Endothelial cell of umbilical vein (primary cell): Measurements from ENCODE around the gene C1QTNF5. TPM values are rescaled to one million over a fixed set of nuclear protein-coding genes. Genes with fewer than 3 reads are reported as not detected.

Experiments
- BruUV-seq: library from RNA; stranded (reverse); fragments of 400-500 nt; replicated peaks from 2 replicates; lab custom pipeline; 2021; lab: Mats Ljungman, UMichigan
- CTCF ChIA-PET: fragments of 300-600, 350-600 bp; sonication (Branson Sonifier 250); formaldehyde crosslinking; loops from one replicate; lab custom pipeline; 2021; ENCODE audit warnings: antibody characterized with exemption, inconsistent platforms; lab: Charles Lee
- POLR2A ChIA-PET: fragments of 300-600, 350-600 bp; sonication (Branson Sonifier 250); formaldehyde crosslinking; loops from one replicate; lab custom pipeline; 2021; ENCODE audit warnings: antibody characterized with exemption, inconsistent platforms; lab: Charles Lee
- DNase-seq: peaks from one replicate; pipeline ENCODE4 v3.0.0-alpha.2; 2011; ENCODE audit warnings: low read depth, low spot score
- FAIRE-seq: peaks from 2 replicates; lab custom pipeline; 2011; peaks lifted over from hg19 to GRCh38; lab: Jason Lieb, UNC
- H2AFZ ChIP-seq: 2 replicates; pipeline ENCODE4 v1.6.0; 2012; ENCODE audit warnings: low read depth, low read length, control low read depth, inconsistent platforms
- H3K27ac ChIP-seq: 2 replicates; pipeline ENCODE4 v1.5.1; 2011; ENCODE audit warnings: low read depth, mild to moderate bottlenecking, control low read depth, low read length, moderate library complexity; ENCODE audit not compliant: insufficient read depth
- H3K27me3 ChIP-seq, 2 experiments: 2 replicates each; pipeline versions ENCODE4 v1.6.0 to v1.6.1; 2011; ENCODE audit warnings: low read length in 2 of 2, mixed read lengths in 1 of 2; ENCODE audit not compliant: control insufficient read depth in 2 of 2, insufficient read depth in 2 of 2
- H3K36me3 ChIP-seq, 2 experiments: 2 replicates in 1 of 2; 3 replicates in 1 of 2; pipeline ENCODE4 v1.5.1; 2011; ENCODE audit warnings: low read length in 2 of 2, mild to moderate bottlenecking in 1 of 2, moderate library complexity in 1 of 2; ENCODE audit not compliant: control insufficient read depth in 2 of 2, insufficient read depth in 2 of 2; ENCODE audit errors: extremely low read depth in 1 of 2
- H3K4me1 ChIP-seq: 3 replicates; pipeline ENCODE4 v1.5.1; 2011; ENCODE audit warnings: mild to moderate bottlenecking, low read length; ENCODE audit not compliant: control insufficient read depth, insufficient read depth; ENCODE audit errors: extremely low read depth
- H3K4me2 ChIP-seq: 2 replicates; pipeline ENCODE4 v1.6.1; 2011; ENCODE audit warnings: low read length, control low read depth, mixed read lengths; ENCODE audit not compliant: insufficient read depth
- H3K4me3 ChIP-seq, 3 experiments: fragments of 200-600 bp in 1 of 3; sonication (generic), shearing (Covaris generic) in 1 of 3; replicated peaks in 1 of 3; 2 replicates each; pipeline ENCODE4 v1.5.1; 2011 to 2016; ENCODE audit warnings: control low read depth in 3 of 3, low read length in 3 of 3, mild to moderate bottlenecking in 2 of 3, inconsistent platforms in 1 of 3, low read depth in 1 of 3, moderate library complexity in 1 of 3; ENCODE audit not compliant: insufficient read depth in 1 of 3
- H3K79me2 ChIP-seq: 2 replicates; pipeline ENCODE4 v1.6.0; 2012; ENCODE audit warnings: low read length, inconsistent platforms; ENCODE audit not compliant: control insufficient read depth, insufficient read depth
- H3K9ac ChIP-seq: replicated peaks from 2 replicates; pipeline ENCODE3; 2011; ENCODE audit warnings: low read length, control low read depth; ENCODE audit not compliant: insufficient read depth; ENCODE audit errors: extremely low read depth
- H3K9me1 ChIP-seq: replicated peaks from 3 replicates; pipeline ENCODE4 v1.6.0; 2011; ENCODE audit warnings: mild to moderate bottlenecking, low read length; ENCODE audit not compliant: control insufficient read depth, insufficient read depth; ENCODE audit errors: extremely low read depth
- H3K9me3 ChIP-seq: replicated peaks from 2 replicates; pipeline ENCODE4 v1.5.1; 2012; ENCODE audit warnings: low read length, inconsistent platforms; ENCODE audit not compliant: control insufficient read depth, insufficient read depth
- H4K20me1 ChIP-seq: replicated peaks from 2 replicates; pipeline ENCODE3; 2011; ENCODE audit warnings: mild to moderate bottlenecking, low read length; ENCODE audit not compliant: control insufficient read depth, insufficient read depth; ENCODE audit errors: extremely low read depth
- CTCF ChIP-seq, 2 donors: IDR thresholded peaks; 1 replicate in 1 of 2; 2 replicates in 1 of 2; pipeline ENCODE4 v1.5.1; 2011; ENCODE audit warnings: low read length in 2 of 2, mild to moderate bottlenecking in 2 of 2, moderate library complexity in 2 of 2, control low read depth in 1 of 2, inconsistent platforms in 1 of 2, low read depth in 1 of 2; ENCODE audit not compliant: insufficient read depth in 1 of 2; ENCODE audit errors: extremely low read depth in 1 of 2
- EZH2 ChIP-seq: IDR thresholded peaks from 2 replicates; pipeline ENCODE4 v1.6.1; 2012; ENCODE audit warnings: borderline replicate concordance, low read depth, mild to moderate bottlenecking, moderate library complexity, low read length, inconsistent platforms; ENCODE audit not compliant: severe bottlenecking
- FOS ChIP-seq: IDR thresholded peaks from 2 replicates; pipeline ENCODE4 v1.6.1; 2011; ENCODE audit warnings: mild to moderate bottlenecking, low read length, moderate library complexity, borderline replicate concordance; ENCODE audit not compliant: insufficient read depth
- GATA2 ChIP-seq: IDR thresholded peaks from 2 replicates; pipeline ENCODE4 v1.7.0; 2011; ENCODE audit warnings: low read depth, mild to moderate bottlenecking, moderate library complexity, mixed read lengths, low read length; ENCODE audit not compliant: insufficient read length, insufficient read depth
- JUN ChIP-seq: IDR thresholded peaks from 2 replicates; pipeline ENCODE4 v1.6.1; 2011; ENCODE audit warnings: borderline replicate concordance, low read depth; ENCODE audit not compliant: insufficient read length, insufficient read depth
- MAX ChIP-seq: IDR thresholded peaks from 2 replicates; pipeline ENCODE4 v1.6.1; 2011; ENCODE audit not compliant: insufficient read depth, insufficient read length
- MYC ChIP-seq: IDR thresholded peaks from one replicate; pipeline ENCODE4 v1.6.1; 2011; ENCODE audit warnings: mild to moderate bottlenecking, low read depth, low read length
- POLR2A ChIP-seq: IDR thresholded peaks from 2 replicates; pipeline ENCODE4 v1.6.1; 2012; ENCODE audit warnings: low read depth, mild to moderate bottlenecking, control low read depth, low read length
- POLR2AphosphoS5 ChIP-seq: IDR thresholded peaks from 2 replicates; pipeline ENCODE4 v1.6.1; 2012; ENCODE audit warnings: low read depth, mild to moderate bottlenecking, control low read depth, low read length, moderate library complexity; ENCODE audit not compliant: insufficient read depth
- dilution Hi-C: fragments of 300-500 bp; cut with MboI; formaldehyde crosslinking; loops from one replicate; pipeline ENCODE4 v1.15.0; 2019; ENCODE audit warnings: low sequenced_read_pairs; ENCODE audit not compliant: extremely low pct_ligation_motif_present
- intact Hi-C: fragments of 100-400 bp; cut with micrococcal nuclease; formaldehyde crosslinking; loops from one replicate; pipeline ENCODE4 v1.10.0; 2022
- polyA plus RNA-seq, 4 experiments: library from polyadenylated mRNA; depleted of rRNA in 3 of 4; stranded (reverse) in 3 of 4; unstranded in 1 of 4; fragments of >200 nt; gene quantifications; 2 replicates each; pipeline versions ENCODE4 v1.2.1 to v1.2.3, GENCODE V29; 2011 to 2012; ENCODE audit warnings: missing spikeins in 1 of 4
- total RNA-seq: library from RNA; stranded (reverse); gene quantifications from 2 replicates; pipeline ENCODE4 v1.2.3, GENCODE V29; 2021

The C1QTNF5 gene
- total and polyA plus RNA-seq, 2 donors (not counting 3 experiments of a cell fraction or from before 2014, with no cell fraction given): 126 to 201 TPM

DNA sequence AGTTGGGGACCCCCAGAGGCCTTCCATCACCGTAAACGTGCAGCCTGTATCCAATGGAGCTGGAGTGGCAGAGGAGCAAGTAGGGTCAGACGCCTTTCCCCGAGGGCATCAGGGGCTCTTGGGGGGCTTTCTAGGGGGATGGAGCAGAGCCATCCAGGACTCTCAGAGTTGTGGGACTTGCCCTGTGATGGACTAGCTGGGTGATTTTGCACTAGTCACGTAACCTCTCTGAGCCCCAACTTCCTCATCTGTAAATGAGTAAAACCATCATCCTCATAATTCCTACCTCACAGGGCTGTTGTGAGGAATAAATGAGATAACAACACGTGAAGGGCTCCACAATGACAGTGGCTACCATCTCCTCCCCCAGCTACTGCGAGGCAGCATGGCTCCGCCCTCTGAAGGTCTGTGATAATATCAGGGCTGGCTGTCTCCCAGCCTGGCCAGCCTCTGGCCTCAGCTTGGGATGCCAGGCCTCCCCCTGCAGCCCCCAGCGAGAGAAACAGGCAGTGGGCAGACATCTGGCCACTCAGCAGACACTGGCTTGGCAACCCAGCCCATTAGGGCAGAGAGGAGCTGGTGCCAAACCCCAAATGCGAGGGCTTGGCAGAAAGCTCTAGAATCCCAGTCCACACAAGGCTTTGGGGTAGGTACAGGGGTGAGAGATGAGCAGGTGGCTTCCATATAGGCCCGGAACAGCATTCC is 34.1 kb upstream of the C1QTNF5 start:
- H3K4me3 ChIP-seq: no peak overlapping the region
- H3K36me3 ChIP-seq: no peaks in the 10 kb centered on the region
- intact Hi-C loops: loop anchor here (1.0 to 5.0 kb wide), 3 partner anchors 18 to 167 kb away; partner anchors contain the start of genes C1QTNF5 and CBL
- H3K9ac ChIP-seq: no peak overlapping the region
- H4K20me1 ChIP-seq: no peaks in the 10 kb centered on the region
- dilution Hi-C loops: no loop called here
- ChIA-PET POLR2A (no interaction called here), CTCF (interaction anchor here (0.7 to 11.7 kb wide), 17 partner anchors 10 to 734 kb away, joined by 3 to 154 read pairs (median 5); partner anchors contain the start of genes C1QTNF5 and CBL)
- H3K4me1 ChIP-seq: no peaks in the 10 kb centered on the region
- no peak overlapping the region for H3K4me2 ChIP-seq
- no TSS peak for BruUV-seq
- H3K9me1 ChIP-seq: no peaks in the 10 kb centered on the region
- no peak overlapping the region for H2AFZ ChIP-seq
- no peaks in the 10 kb centered on the region for H3K79me2 ChIP-seq
- FAIRE-seq (no peak), DNase-seq (no peak)
- no peak for TF ChIP-seq GATA2
- TF ChIP-seq CTCF (IDR thresholded peaks at IDR 0.05; ENCODE audit: extremely low read depth in 1 of 2, insufficient read depth in 1 of 2, low read depth in 1 of 2, low read length in 2 of 2): no peak
- no peak for TF ChIP-seq POLR2A
- TF ChIP-seq MAX: no peak
- TF ChIP-seq EZH2: no peak
- TF ChIP-seq POLR2AphosphoS5: no peak
- TF ChIP-seq FOS: no peak
- TF ChIP-seq JUN: no peak
- no peak for TF ChIP-seq MYC
- H3K27ac ChIP-seq: no peak overlapping the region
- H3K9me3 ChIP-seq: no peaks in the 10 kb centered on the region
- H3K27me3 ChIP-seq: no peaks in the 10 kb centered on the region
